ES-I3 (cell line): ENCODE results near the gene PYROXD2.

Experiments used
- H3K36me3 ChIP-seq: 2 replicates; pipeline ENCODE4 v1.6.1; 2013; ENCODE audit warnings: mild to moderate bottlenecking, low read length, control low read depth, moderate library complexity; ENCODE audit not compliant: insufficient read depth
- H3K4me1 ChIP-seq: 2 replicates; pipeline ENCODE4 v1.6.1; 2013; ENCODE audit warnings: mild to moderate bottlenecking, control low read depth, low read length; ENCODE audit not compliant: insufficient read depth
- H3K9ac ChIP-seq: 2 replicates; pipeline ENCODE4 v1.6.1; 2013; ENCODE audit warnings: low read depth, mild to moderate bottlenecking, low read length, moderate library complexity
- H3K9me3 ChIP-seq: 2 replicates; pipeline ENCODE4 v1.6.1; 2013; ENCODE audit warnings: mild to moderate bottlenecking, low read length, moderate library complexity; ENCODE audit not compliant: control insufficient read depth, insufficient read depth

Gene PYROXD2

DNA sequence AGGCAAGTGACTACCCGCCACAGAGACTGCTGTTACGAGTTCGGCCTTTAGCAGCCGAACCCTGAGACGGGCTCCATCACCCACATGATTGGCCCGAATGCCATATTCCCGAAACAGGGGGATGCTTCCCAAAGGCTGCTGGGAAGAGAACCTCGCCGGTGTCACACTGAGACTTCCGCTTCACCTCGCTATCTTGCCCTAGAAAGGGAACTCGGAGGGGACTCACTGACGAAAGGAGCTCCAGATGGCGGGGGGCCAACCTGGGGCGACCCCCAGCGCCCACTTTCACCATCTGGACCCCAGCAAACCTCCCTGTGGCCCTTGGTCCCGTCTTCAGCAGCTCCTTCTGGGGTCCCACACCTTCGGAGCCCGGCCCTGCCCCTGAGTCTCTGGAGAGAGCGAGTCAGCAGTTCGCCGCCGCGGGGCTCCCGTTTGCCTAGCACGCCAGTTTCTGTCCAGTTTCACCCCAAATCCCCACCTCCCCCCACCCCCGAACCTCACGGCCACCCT is 31.2 kb upstream of the PYROXD2 start:
- peaks cover 3% of the 10 kb centered on the region; the same call in 1 of the 2 replicates for H3K36me3 ChIP-seq

DNA sequence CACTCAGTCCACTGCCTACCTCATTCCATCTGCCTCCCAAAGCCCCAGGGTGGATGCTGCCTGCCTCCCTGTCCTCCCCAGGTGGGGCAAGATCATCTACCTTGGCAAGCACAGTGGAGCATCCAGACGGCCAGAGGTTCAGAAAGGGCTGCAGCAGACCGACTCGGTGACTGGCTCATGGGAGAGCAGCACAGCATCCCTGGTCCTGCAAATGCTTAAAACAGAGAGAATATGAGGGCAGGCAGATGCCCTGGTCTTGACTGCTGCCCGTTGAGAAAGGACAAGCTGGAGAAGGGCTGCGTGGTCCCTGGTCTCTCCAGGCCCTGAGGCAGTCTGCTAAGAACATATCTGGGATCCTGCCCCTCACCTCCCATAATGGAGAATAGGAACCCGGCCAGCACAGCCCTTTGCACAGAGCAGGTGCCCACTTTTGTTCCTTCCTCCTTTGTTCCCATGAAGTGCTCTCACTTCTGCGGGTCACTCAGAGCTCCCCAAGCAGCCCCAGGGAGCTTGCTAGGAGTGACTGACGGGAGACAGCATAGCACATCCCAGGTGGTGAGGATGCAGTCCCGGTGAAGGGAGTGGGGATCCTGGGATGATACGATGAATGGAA is 30.3 kb upstream of the PYROXD2 start:
- peaks cover 3% of the 10 kb centered on the region; the same call in 1 of the 2 replicates for H3K36me3 ChIP-seq
- H3K4me1 ChIP-seq = no peaks in the 10 kb centered on the region
- H3K9me3 ChIP-seq = no peaks in the 10 kb centered on the region
- peak overlapping the region; percentile 78; the same call in 1 of the 2 replicates for H3K9ac ChIP-seq

More for the DNA sequence above, 31.2 kb upstream of the PYROXD2 start:
- Histone ChIP-seq H3K9ac (peak overlapping the region; percentile 78), H3K9me3 (no peaks in the 10 kb centered on the region), H3K4me1 (no peaks in the 10 kb centered on the region)

DNA sequence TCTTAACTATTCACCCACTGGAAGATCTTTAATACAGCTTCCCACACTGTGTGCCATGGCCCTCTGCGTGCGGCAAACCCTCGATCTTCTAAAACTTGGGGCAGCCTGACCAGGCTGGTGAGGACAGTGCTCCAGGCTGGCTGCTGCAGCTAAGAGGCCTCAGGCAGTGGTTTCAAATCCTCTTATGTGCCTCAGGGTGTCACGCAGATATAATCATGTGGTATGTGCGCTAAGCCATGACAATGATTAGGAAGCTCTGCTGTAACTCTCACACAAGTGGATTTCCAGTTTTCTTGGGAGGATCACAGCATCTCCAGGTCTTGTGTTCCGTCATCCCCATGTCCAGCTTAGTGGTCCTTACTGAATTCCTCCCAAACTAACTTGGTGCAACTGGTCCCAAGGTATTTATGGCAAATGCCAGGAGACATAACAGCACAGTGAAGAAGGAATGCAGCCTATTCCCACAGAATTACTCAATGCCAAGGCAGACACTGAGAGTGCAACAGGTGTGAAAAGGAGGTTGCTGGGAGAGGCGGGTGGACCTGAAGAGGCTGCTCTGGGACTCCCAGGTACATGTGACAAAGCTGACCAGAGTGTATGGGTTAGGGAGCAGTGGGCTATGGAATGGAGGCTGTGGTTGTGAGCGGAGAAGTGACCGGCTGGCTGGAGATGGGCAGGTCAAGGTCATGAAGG is 29.5 kb upstream of the PYROXD2 start:
- Histone ChIP-seq H3K4me1 (no peaks in the 10 kb centered on the region), H3K36me3 (peaks cover 3% of the 10 kb centered on the region; the same call in 1 of the 2 replicates), H3K9ac (no peak overlapping the region), H3K9me3 (no peaks in the 10 kb centered on the region)

DNA sequence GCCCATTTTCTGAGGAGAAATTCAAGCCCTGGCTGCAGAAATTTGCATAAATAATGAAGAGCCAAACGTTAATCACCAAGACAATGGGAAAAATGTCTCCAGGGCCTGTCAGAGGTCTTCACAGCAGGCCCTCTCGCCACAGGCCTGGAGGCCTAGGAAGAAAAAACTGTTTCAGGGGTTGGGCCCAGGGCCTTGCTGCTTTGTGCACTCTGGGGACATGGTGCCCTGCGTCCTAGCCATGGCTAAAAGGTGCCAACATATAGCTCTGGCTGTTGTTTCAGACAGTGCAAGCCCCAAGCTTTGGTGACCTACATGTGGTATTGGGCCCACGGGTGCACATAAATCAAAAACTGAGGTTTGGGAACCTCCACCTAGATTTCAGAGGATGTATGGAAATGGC is 23.7 kb upstream of the PYROXD2 start:
- Histone ChIP-seq H3K9ac (no peak overlapping the region), H3K4me1 (no peaks in the 10 kb centered on the region), H3K9me3 (peaks cover 3% of the 10 kb centered on the region; the same call in 1 of the 2 replicates), H3K36me3 (peaks cover 3% of the 10 kb centered on the region; the same call in 1 of the 2 replicates)

DNA sequence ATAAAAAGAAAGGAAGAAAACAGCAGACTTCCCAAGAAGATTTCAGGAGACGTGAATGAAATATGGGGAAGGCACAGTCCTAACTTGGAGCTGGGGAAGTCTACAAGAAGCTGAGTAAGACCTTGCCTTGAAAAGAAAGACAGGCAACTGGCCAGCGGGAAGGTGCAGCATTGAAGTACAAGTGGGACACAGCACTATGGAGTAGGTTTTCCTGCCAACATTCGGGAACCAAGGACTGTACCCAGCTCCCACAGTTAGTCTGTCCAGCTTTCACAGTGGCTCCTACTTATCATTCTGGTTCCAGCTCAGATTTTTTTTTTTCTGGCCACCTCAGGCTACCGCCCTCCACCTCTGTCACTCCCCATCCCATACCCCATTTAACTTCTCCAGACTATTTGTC is 21.7 kb upstream of the PYROXD2 start:
- H3K9me3 ChIP-seq = peaks cover 11% of the 10 kb centered on the region
- no peak overlapping the region for H3K9ac ChIP-seq
- H3K4me1 ChIP-seq = no peaks in the 10 kb centered on the region
- H3K36me3 ChIP-seq = peaks cover 11% of the 10 kb centered on the region; the same call in 1 of the 2 replicates

DNA sequence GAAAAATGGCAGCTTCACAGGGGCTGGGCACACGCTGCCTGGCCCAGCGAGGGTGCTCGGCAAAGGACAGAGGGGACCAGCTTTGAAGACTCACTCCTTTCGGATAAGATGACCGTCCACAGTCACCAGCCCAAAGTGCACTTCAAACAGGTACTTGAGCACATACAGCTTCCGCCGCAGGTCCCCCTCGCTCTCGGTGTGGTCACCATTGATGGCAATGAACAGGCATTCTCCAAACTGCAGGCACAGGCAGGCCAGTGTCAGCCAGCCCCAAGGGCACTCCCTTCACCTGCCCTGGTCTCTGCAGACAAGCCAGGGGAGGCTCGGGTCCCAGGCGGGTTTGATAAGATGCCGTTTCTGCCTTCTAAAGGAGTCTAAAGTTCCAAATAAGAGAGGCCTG is 20.2 kb upstream of the PYROXD2 start:
- Histone ChIP-seq H3K9me3 (peaks cover 11% of the 10 kb centered on the region), H3K4me1 (no peaks in the 10 kb centered on the region), H3K9ac (no peak overlapping the region), H3K36me3 (peaks cover 16% of the 10 kb centered on the region)

DNA sequence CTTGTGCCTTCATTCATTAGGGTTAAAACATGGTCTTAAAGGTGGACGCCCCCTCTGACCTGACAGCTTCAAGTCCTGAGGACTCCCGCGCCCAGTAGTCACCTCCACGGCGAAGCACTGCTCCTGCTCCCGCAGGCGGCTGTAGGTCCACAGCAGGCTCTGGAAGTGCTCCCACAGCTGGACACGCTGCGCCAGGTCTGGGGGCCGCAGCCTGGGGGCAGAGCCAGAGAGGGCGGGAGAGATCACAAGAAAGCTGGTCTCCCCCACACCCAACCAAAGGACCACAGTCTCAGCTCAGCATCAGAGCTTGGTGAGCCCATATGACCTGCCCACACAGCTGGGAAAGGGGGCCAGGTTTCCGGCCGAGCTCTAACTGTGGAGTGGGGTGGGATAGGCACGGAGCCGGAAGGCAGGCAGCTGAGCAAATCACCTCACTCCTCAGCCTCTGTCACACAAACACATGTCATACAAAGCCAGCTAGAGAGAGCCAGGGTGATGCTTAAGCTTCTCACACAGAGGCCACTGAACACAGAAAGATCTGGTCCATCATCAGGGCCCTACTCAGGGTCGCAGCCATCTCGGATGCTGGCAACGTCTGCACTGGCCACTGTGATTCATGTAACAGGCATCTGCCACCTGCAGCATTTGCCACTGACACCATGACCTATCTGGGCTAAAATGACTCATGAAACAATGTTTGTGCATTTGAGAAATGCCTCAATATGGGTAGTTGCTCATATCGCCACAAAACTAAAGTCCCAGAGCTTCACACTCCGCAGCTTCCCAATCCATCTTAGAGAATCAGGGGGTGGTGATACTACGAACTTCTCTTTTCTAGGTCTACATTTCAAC is 19.1 kb upstream of the PYROXD2 start:
- peaks cover 22% of the 10 kb centered on the region for H3K36me3 ChIP-seq

DNA sequence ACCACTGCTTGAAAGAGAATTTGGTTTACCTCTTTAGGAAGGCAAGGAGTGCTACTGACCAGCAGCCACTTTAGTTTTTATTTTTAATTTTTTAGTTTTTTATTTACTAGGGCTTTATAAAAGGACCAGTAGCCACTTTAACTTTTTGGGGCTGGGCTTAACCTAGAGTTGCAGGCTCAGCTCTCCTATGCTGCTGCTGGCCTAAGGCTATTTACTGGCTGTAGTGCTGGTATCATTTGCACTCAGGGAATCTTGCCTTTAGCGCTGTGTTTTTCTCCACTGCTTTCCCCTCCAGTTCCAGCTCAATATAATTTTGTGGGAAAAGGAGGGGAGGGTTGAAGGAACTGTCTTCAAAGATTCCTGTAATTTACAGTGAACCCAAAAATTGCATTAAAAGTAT is 18.4 kb upstream of the PYROXD2 start:
- H3K9me3 ChIP-seq = peaks cover 8% of the 10 kb centered on the region; the same call in 1 of the 2 replicates
- no peaks in the 10 kb centered on the region for H3K4me1 ChIP-seq
- H3K36me3 ChIP-seq = peaks cover 22% of the 10 kb centered on the region
- no peak overlapping the region for H3K9ac ChIP-seq

More for the DNA sequence above, 19.1 kb upstream of the PYROXD2 start:
- H3K4me1 ChIP-seq = no peaks in the 10 kb centered on the region
- H3K9me3 ChIP-seq = peaks cover 11% of the 10 kb centered on the region
- no peak overlapping the region for H3K9ac ChIP-seq

DNA sequence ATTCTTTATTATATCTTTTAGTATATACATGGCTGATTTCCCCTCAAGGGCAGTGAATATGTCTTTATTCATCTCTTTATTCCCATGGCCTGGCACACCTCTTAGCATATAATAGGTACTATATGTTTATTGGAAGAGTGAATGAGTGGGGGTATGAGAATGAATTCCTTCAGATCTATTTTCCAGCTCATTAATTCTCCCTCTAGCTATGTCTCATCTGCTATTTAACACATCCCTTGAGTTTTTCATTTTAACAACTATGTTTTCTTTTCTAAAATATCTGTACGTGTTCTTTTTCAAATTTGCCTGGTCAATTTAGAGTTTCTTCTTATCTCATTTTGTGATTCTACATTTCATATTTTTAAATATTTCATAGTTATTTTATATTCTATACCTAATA is 17.3 kb upstream of the PYROXD2 start:
- H3K36me3 ChIP-seq = peaks cover 22% of the 10 kb centered on the region
- no peaks in the 10 kb centered on the region for H3K4me1 ChIP-seq
- H3K9me3 ChIP-seq = peaks cover 8% of the 10 kb centered on the region; the same call in 1 of the 2 replicates
- H3K9ac ChIP-seq = no peak overlapping the region

DNA sequence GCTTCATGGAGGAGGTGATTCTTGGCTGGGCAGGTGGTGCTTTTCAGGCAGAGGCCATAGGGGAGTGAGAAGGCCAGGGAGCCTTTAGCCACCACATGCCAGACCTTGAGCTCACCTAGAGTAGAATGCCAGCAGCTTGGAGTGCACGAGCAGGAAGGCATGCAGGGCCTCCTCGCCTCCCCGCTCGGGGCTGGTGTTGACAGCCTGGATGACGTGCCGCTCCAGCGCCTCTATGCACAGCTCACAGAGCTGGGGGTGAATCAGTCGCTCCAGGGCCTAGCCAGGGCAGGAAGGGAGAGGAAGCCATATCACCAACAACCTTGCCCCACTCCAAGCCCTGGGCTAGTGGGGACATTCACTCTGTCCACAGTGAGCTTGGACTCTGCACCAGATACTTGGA is 16.0 kb upstream of the PYROXD2 start:
- peaks cover 22% of the 10 kb centered on the region for H3K36me3 ChIP-seq
- H3K4me1 ChIP-seq = no peaks in the 10 kb centered on the region
- H3K9me3 ChIP-seq = peaks cover 8% of the 10 kb centered on the region; the same call in 1 of the 2 replicates
- no peak overlapping the region for H3K9ac ChIP-seq

DNA sequence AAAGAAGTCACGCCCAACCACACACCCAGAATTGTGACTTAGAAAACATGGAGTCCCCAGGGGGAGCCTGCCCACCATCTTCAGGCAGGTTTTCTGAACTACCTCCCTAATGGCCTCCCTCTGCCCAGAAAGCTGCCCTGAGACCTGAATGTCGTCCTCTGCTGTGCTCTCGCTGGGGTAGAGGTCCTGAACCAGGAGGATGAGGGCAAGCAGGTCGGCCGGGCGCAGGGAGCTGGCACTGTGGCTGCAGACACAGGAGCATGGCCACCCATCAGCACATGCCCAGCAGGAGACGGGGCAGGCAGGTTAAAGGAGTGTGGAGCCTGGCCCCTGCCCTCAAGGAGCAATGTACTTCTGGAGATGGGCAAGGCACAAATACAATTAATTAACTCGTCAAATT is 15.4 kb upstream of the PYROXD2 start:
- H3K4me1 ChIP-seq = no peaks in the 10 kb centered on the region
- H3K36me3 ChIP-seq = peaks cover 22% of the 10 kb centered on the region
- H3K9me3 ChIP-seq = peaks cover 8% of the 10 kb centered on the region; the same call in 1 of the 2 replicates
- no peak overlapping the region for H3K9ac ChIP-seq

DNA sequence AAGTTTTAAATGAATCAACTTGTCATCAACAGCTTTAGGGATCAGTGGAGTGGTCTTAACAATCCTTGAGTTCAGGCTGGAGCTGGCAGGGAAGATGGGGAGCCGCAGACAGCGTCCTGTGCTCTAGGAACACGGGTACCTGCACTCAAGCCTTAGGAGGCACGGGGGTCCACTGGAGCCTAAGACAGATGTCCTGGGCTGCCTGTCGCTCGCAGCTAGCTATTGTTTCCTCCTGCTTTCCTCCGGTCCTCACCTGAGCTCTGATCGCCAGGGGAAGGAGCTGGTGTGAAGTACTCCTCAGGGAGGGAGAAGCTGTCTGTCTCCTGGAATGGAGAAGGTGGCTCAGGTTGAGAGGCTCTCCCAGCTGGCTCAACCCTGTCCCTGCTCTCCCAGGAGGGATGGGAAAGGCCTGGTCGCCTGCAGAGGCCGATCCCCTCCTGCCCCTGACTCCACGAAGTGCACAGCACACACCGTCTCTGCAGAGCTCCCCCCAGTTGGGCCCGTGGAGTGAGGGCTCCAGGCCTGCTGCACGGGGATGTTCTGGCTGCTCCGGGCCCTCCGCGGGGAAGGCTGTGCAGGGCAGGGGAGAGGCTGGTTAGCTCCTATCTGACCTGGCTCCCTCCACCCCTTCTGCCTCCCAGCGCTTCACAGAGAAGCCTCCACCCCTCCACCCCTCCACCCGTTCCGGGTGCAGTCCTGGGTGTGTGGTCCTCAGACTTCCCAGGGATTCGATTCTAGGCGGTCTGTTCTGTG is 14.5 kb upstream of the PYROXD2 start:
- H3K36me3 ChIP-seq = peaks cover 22% of the 10 kb centered on the region
- no peak overlapping the region for H3K9ac ChIP-seq
- peaks cover 8% of the 10 kb centered on the region; the same call in 1 of the 2 replicates for H3K9me3 ChIP-seq
- H3K4me1 ChIP-seq = no peaks in the 10 kb centered on the region

DNA sequence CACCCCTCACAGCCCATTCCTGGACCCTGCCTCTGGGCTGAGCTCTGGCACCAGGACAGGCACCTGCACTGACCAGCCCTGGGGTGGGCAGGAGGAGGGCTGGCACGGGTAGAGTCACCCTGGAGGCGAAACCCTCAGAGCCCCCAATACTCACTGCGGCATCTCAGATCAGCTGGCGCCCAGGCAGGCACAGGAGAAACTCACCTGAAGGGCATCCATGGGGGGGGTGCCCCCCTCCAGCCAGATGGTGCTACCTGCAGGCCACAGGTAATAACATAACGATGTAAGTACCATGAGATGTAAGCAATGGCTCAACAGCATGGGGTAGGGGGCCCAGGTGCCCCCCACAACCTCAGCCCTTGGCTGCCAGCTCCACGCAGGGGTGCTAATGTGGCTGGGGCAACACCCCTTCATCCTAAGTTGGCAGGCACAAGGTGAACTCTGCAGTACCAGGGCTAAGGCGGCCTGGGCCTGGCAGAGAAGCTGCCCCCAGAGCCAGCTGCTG is 12.1 kb upstream of the PYROXD2 start:
- peaks cover 14% of the 10 kb centered on the region for H3K36me3 ChIP-seq

More for the DNA sequence above, 12.1 kb upstream of the PYROXD2 start:
- H3K9ac ChIP-seq = no peak overlapping the region
- peaks cover 2% of the 10 kb centered on the region; the same call in 1 of the 2 replicates for H3K9me3 ChIP-seq
- no peaks in the 10 kb centered on the region for H3K4me1 ChIP-seq
